Measurements from ENCODE around the gene SLC37A3.

DNA sequence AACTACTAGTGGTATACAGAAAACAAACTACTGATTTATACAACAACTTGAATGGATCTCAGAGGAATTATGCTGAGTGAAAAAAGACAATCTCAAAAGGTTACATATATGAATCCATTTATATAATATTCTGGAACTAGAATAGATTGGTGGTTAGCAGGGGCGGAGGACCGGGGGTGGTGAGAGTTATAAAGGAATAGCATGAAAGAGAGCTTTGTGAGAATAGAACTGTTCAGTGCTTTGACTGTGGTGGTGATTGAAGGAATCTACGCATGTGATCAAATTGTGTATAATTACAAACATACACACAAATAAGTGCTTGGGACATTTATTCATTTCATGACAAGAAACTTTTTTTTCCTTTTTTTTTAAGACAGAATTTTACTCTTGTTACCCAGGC is 25.2 kb upstream of the SLC37A3 start:
- TF ChIP-seq RAD21 (IDR thresholded peaks at IDR 0.05): no peak
- TF ChIP-seq CTCF (IDR thresholded peaks at IDR 0.05; ENCODE audit: low read depth, low read length, missing input control): no peak
- no peak for TF ChIP-seq TAF1 (conservative IDR thresholded peaks at IDR 0.05)
- TF ChIP-seq GABPA (IDR thresholded peaks at IDR 0.05 in 1 of 2, conservative IDR thresholded peaks at IDR 0.05 in 1 of 2): no peak
- no peak for TF ChIP-seq HNF4G (IDR thresholded peaks at IDR 0.05)
- no peak for TF ChIP-seq SP1 (IDR thresholded peaks at IDR 0.05)
- no peak for TF ChIP-seq EGR1 (IDR thresholded peaks at IDR 0.05; ENCODE audit: low read depth in 2 of 2)
- TF ChIP-seq ATF3 (IDR thresholded peaks at IDR 0.05): no peak
- no peak for TF ChIP-seq NR2F2 (IDR thresholded peaks at IDR 0.05)
